HFFc6 (cell line): ENCODE results near the gene RBM24. TPM values are rescaled to one million over a fixed set of nuclear protein-coding genes. Genes with fewer than 3 reads are reported as not detected.

Experiments used
- DNase-seq: peaks from one replicate; pipeline ENCODE4 v3.0.0-alpha.2; 2018
- H3K27ac Mint-ChIP-seq: 2 replicates; pipeline ENCODE4 v1.8.0; 2020; ENCODE audit warnings: mild to moderate bottlenecking, mixed read lengths
- H3K27me3 Mint-ChIP-seq: 2 replicates; pipeline ENCODE4 v1.8.0; 2021; ENCODE audit warnings: mild to moderate bottlenecking, moderate library complexity, mixed read lengths; ENCODE audit not compliant: insufficient read depth
- H3K36me3 Mint-ChIP-seq: 2 replicates; pipeline ENCODE4 v1.8.0; 2021; ENCODE audit warnings: low read depth, mixed read lengths
- H3K4me1 Mint-ChIP-seq: 2 replicates; pipeline ENCODE4 v1.8.0; 2020; ENCODE audit warnings: low read depth, mixed read lengths
- H3K4me3 Mint-ChIP-seq: 2 replicates; pipeline ENCODE4 v1.8.0; 2020; ENCODE audit warnings: mild to moderate bottlenecking, moderate library complexity, mixed read lengths
- H3K9me3 Mint-ChIP-seq: 2 replicates; pipeline ENCODE4 v1.8.0; 2020; ENCODE audit warnings: mild to moderate bottlenecking, mixed read lengths
- total RNA-seq, 6 experiments: library from RNA; stranded (reverse); fragmentation: NEBNext Ultra II Directional; extraction: Animal tissue kit (Norgen Biotek cat#: 25700); gene quantifications; 2 replicates in 1 of 6; 3 replicates in 5 of 6; pipeline ENCODE4 v1.2.3, GENCODE V29; 2021
- TF ChIP-seq, protein P1 (sequence below): fragments of 200-600 bp; sonication (generic); IDR thresholded peaks from 2 replicates; pipeline ENCODE4 v1.5.0; 2021; ENCODE audit warnings: antibody characterized with exemption, mild to moderate bottlenecking

The RBM24 gene
- total RNA-seq, 6 experiments from 2014 or later, result 24.1 to 35.9 (median 33.3) TPM

DNA sequence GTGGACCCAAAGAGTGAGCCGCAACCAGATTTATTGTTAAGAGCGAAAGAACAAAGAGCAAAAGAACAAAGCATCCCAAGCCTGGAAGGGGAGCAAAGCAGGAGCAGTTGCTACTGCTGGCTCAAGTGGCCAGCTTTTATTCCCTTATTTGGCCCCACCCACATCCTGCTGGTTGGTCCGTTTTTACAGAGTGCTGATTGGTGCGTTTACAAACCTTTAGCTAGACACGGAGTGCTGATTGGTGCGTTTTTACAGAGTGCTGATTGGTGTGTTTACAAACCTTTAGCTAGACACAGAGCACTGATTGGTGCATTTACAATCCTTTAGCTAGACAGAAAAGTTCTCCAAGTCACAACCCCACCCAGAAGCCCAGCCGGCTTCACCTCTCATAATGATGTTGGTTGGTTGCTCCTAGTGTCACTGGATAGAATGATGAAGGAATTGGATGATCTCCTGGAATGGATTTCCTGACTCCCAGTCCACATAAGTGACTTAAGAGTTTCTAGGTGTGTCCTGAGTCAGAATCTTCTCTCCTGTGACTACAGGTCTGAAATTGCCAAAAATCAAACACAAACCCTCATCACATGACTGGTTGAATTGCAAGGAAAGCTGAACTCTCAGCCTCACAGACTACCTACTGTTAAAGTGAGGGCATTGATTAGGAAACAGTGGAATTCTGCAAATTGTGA, 60.1 kb downstream of the RBM24 start:
- Mint-ChIP-seq H3K4me1 (peaks cover 18% of the 10 kb centered on the region), H3K36me3 (peaks cover 15% of the 10 kb centered on the region; the same call in 1 of the 2 replicates), H3K27ac (no peak overlapping the region), H3K27me3 (no peaks in the 10 kb centered on the region), H3K9me3 (peaks cover 9% of the 10 kb centered on the region), H3K4me3 (no peak overlapping the region)
- TF ChIP-seq, protein P1, sequence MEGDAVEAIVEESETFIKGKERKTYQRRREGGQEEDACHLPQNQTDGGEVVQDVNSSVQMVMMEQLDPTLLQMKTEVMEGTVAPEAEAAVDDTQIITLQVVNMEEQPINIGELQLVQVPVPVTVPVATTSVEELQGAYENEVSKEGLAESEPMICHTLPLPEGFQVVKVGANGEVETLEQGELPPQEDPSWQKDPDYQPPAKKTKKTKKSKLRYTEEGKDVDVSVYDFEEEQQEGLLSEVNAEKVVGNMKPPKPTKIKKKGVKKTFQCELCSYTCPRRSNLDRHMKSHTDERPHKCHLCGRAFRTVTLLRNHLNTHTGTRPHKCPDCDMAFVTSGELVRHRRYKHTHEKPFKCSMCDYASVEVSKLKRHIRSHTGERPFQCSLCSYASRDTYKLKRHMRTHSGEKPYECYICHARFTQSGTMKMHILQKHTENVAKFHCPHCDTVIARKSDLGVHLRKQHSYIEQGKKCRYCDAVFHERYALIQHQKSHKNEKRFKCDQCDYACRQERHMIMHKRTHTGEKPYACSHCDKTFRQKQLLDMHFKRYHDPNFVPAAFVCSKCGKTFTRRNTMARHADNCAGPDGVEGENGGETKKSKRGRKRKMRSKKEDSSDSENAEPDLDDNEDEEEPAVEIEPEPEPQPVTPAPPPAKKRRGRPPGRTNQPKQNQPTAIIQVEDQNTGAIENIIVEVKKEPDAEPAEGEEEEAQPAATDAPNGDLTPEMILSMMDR, result no peak
- no peak for DNase-seq

DNA sequence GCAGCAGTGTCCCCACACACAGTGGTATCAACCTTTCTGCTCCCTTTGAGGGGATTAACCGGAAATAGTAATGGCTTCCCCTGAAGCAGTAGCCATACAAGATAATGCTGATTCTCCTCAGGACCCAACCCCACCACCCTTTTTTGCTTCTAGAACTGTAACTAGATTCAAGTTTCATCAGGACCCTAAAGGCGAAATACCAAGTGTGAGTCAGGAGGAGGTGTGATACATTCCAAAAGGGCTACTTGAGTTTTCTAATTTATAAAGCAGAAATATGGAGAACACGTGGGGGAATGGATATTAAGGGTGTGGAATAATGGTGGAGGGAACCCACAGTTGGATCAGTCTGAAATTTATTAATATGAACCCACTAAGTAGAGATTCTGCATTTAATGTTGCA, 60.7 kb downstream of the RBM24 start:
- DNase-seq, result no peak
- no peak overlapping the region for H3K27ac Mint-ChIP-seq
- H3K4me3 Mint-ChIP-seq, result no peak overlapping the region
- no peaks in the 10 kb centered on the region for H3K27me3 Mint-ChIP-seq
- peaks cover 8% of the 10 kb centered on the region; the same call in 1 of the 2 replicates for H3K9me3 Mint-ChIP-seq
- TF ChIP-seq, protein P1, result no peak
- H3K36me3 Mint-ChIP-seq, result peaks cover 13% of the 10 kb centered on the region; the same call in 1 of the 2 replicates
- H3K4me1 Mint-ChIP-seq, result peaks cover 15% of the 10 kb centered on the region

DNA sequence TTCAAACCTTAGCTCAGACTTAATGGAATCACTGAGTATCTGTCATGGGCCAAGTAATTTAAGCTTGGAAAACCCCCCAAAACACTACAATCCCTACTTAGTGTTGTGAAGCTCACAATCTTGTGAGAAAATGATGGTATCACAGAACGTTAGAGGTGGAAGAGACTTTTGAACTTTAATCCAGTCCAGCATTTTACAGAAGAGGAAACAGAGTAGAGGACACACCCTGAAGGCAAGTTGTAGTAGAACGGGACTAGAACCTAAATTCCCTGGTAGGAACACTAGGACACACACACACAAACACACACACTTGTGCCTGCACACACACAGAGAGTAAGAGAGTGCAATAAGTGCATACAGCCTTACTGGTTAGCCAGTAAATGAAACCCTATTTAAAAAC, 62.1 kb downstream of the RBM24 start:
- peaks cover 15% of the 10 kb centered on the region for H3K4me1 Mint-ChIP-seq
- H3K36me3 Mint-ChIP-seq, result peaks cover 13% of the 10 kb centered on the region; the same call in 1 of the 2 replicates
- peaks cover 8% of the 10 kb centered on the region; the same call in 1 of the 2 replicates for H3K9me3 Mint-ChIP-seq
- H3K27me3 Mint-ChIP-seq, result no peaks in the 10 kb centered on the region
- no peak overlapping the region for H3K4me3 Mint-ChIP-seq
- H3K27ac Mint-ChIP-seq, result no peak overlapping the region
- no peak for DNase-seq
- TF ChIP-seq, protein P1, result no peak

Other genes starting within 250 kb of the RBM24 start
- under 1 TPM in 3 of 6 experiments, not detected in 3; 0.11 to 0.15 (median 0.14) TPM for gene STMND1, start 179.3 kb upstream of the RBM24 start, total RNA-seq
- 10 to 100 TPM; 65.1 to 82.3 (median 67.9) TPM for gene CAP2, start 112.2 kb downstream of the RBM24 start, total RNA-seq